ENCODE data around the gene AUTS2.

- TF ChIP-seq, protein P1, sequence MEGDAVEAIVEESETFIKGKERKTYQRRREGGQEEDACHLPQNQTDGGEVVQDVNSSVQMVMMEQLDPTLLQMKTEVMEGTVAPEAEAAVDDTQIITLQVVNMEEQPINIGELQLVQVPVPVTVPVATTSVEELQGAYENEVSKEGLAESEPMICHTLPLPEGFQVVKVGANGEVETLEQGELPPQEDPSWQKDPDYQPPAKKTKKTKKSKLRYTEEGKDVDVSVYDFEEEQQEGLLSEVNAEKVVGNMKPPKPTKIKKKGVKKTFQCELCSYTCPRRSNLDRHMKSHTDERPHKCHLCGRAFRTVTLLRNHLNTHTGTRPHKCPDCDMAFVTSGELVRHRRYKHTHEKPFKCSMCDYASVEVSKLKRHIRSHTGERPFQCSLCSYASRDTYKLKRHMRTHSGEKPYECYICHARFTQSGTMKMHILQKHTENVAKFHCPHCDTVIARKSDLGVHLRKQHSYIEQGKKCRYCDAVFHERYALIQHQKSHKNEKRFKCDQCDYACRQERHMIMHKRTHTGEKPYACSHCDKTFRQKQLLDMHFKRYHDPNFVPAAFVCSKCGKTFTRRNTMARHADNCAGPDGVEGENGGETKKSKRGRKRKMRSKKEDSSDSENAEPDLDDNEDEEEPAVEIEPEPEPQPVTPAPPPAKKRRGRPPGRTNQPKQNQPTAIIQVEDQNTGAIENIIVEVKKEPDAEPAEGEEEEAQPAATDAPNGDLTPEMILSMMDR (conservative IDR thresholded peaks at IDR 0.05; ENCODE audit: low read length): no peak
- no peak for TF ChIP-seq EZH2phosphoT487 (IDR thresholded peaks at IDR 0.05; ENCODE audit: borderline replicate concordance)
Observed at GRCh38 chr7:69654849-69655707, 56.8 kb downstream of the AUTS2 start.
